HepG2 (cell line): ENCODE results near the gene HAGHL. TPM values are rescaled to one million over a fixed set of nuclear protein-coding genes. Genes with fewer than 3 reads are reported as not detected.
A peak's percentile ranks its signal among the peaks of the same experiment; 100 is the strongest.

Experiments
- ATAC-seq: fragments of 200-7000 bp; cut with Tn5 transposase; 3 replicates; pipeline ENCODE4 v1.9.1; 2020; ENCODE audit warnings: mild to moderate bottlenecking, moderate library complexity
- BruUV-seq: library from RNA; stranded (reverse); fragments of 400-500 nt; replicated peaks from 2 replicates; lab custom pipeline; 2021; lab: Mats Ljungman, UMichigan
- CTCF ChIA-PET: fragments of 300-600 bp; formaldehyde crosslinking; extraction: SDS; loops from one replicate; lab custom pipeline; 2021; ENCODE audit warnings: low total read pairs, inconsistent platforms, low intra/inter-chr PET ratio; lab: Yijun Ruan, JAX
- POLR2A ChIA-PET: fragments of 350-600 bp; sonication (Branson Sonifier 250); formaldehyde crosslinking; loops from one replicate; lab custom pipeline; 2020; ENCODE audit warnings: antibody characterized with exemption, inconsistent platforms; lab: Yijun Ruan, JAX
- DNase-seq: peaks from one replicate; pipeline ENCODE4 v3.0.0-alpha.2; 2015; ENCODE audit warnings: low spot score
- FAIRE-seq: peaks from 3 replicates; lab custom pipeline; 2011; peaks lifted over from hg19 to GRCh38; lab: Jason Lieb, UNC
- H2AFZ ChIP-seq: one replicate; pipeline ENCODE4 v1.6.1; 2011; ENCODE audit warnings: low read length, inconsistent platforms
- H3K27ac ChIP-seq: fragments of 300-600 bp; 3 replicates; pipeline ENCODE4 v1.8.0; 2011; ENCODE audit warnings: mixed run types, mild to moderate bottlenecking, mixed read lengths, low read length, inconsistent platforms; ENCODE audit not compliant: insufficient read depth; ENCODE audit errors: extremely low read length
- H3K27me3 ChIP-seq, 2 experiments: fragments of 200-600 bp in 1 of 2; 2 replicates in 1 of 2; 3 replicates in 1 of 2; pipeline versions ENCODE4 v1.6.0 to v1.8.0; 2011; ENCODE audit warnings: low read length in 2 of 2, mild to moderate bottlenecking in 2 of 2, moderate library complexity in 2 of 2, inconsistent platforms in 1 of 2; ENCODE audit not compliant: insufficient read depth in 2 of 2, control insufficient read depth in 1 of 2
- H3K36me3 ChIP-seq, 2 experiments: fragments of 200-600 bp in 1 of 2; replicated peaks in 1 of 2; 2 replicates in 1 of 2; 3 replicates in 1 of 2; pipeline versions ENCODE4 v1.5.1 to v1.8.0; 2011; ENCODE audit warnings: low read length in 2 of 2, inconsistent platforms in 1 of 2; ENCODE audit not compliant: insufficient read depth in 2 of 2, control insufficient read depth in 1 of 2
- H3K4me1 ChIP-seq: 2 replicates; pipeline ENCODE4 v1.5.1; 2012; ENCODE audit warnings: low read length, inconsistent platforms; ENCODE audit not compliant: insufficient read depth
- H3K4me2 ChIP-seq: 2 replicates; pipeline ENCODE4 v1.6.0; 2011; ENCODE audit warnings: low read depth, low read length, inconsistent platforms
- H3K4me3 ChIP-seq, 3 experiments: fragments of 200-600 bp in 1 of 3; sonication (generic), shearing (Covaris generic) in 1 of 3; replicated peaks in 1 of 3; 2 replicates each; pipeline ENCODE4 v1.5.1; 2011 to 2016; ENCODE audit warnings: low read length in 3 of 3, inconsistent platforms in 2 of 3, low read depth in 2 of 3, mild to moderate bottlenecking in 2 of 3, control low read depth in 1 of 3, mixed read lengths in 1 of 3; ENCODE audit not compliant: insufficient read depth in 1 of 3
- H3K79me2 ChIP-seq: one replicate; pipeline ENCODE4 v1.6.1; 2011; ENCODE audit warnings: low read length, inconsistent platforms; ENCODE audit not compliant: insufficient read depth
- H3K9ac ChIP-seq: 2 replicates; pipeline ENCODE4 v1.6.0; 2011; ENCODE audit warnings: mild to moderate bottlenecking, low read depth, low read length, inconsistent platforms; ENCODE audit not compliant: insufficient read depth
- H3K9me3 ChIP-seq: 2 replicates; pipeline ENCODE4 v1.5.1; 2012; ENCODE audit warnings: mild to moderate bottlenecking, low read length
- H4K20me1 ChIP-seq: 2 replicates; pipeline ENCODE4 v1.6.0; 2011; ENCODE audit warnings: inconsistent platforms, mild to moderate bottlenecking, low read length, moderate library complexity; ENCODE audit not compliant: insufficient read depth
- AGO2 ChIP-seq: fragments of 200-400 bp; formaldehyde crosslinking; optimal IDR thresholded peaks from 2 replicates; pipeline ENCODE3; 2017; ENCODE audit warnings: mild to moderate bottlenecking, low read depth, low read length, moderate library complexity
- THYN1 ChIP-seq: sonication (generic); formaldehyde crosslinking; IDR thresholded peaks from 2 replicates; pipeline ENCODE4 v1.8.1; 2023; ENCODE audit warnings: low read depth, mild to moderate bottlenecking, moderate library complexity, missing genetic modification reagents, borderline replicate concordance
- ZBTB7B ChIP-seq: sonication (generic); formaldehyde crosslinking; IDR thresholded peaks from 2 replicates; pipeline ENCODE4 v1.4.0; 2020; ENCODE audit warnings: missing genetic modification reagents
- ZNF263 ChIP-seq: sonication (generic); formaldehyde crosslinking; IDR thresholded peaks from 2 replicates; pipeline ENCODE4 v1.4.0; 2020; ENCODE audit warnings: missing genetic modification reagents
- WGBS: methylation state at CpG from one replicate; pipeline ENCODE4 v1.1.6; 2017; ENCODE audit warnings: low lambda C conversion rate; 5-methylcytosine and 5-hydroxymethylcytosine counted together
- in situ Hi-C: cut with HindIII; loops from 2 replicates; pipeline ENCODE4 v1.10.0; 2017; ENCODE audit warnings: low pct_unique_long_range_greater_than_20kb; ENCODE audit not compliant: extremely low pct_ligation_motif_present
- intact Hi-C: fragments of 100-400 bp; cut with micrococcal nuclease; formaldehyde crosslinking; loops from one replicate; pipeline ENCODE4 v1.10.0; 2022; ENCODE audit not compliant: unreplicated experiment
- polyA plus RNA-seq, 8 experiments: library from polyadenylated mRNA; depleted of rRNA in 3 of 8; stranded (reverse) in 7 of 8; unstranded in 1 of 8; fragments of >200 nt; fragmentation: Illumina TruSeq in 4 of 8; extraction: Trizol in 4 of 8; gene quantifications; 2 replicates each; pipeline versions ENCODE4 v1.2.1 to v1.2.3, GENCODE V29; 2011 to 2016; ENCODE audit warnings: low read depth in 4 of 8, missing spikeins in 1 of 8, mixed read lengths in 1 of 8; ENCODE audit not compliant: insufficient read depth in 1 of 8
- total RNA-seq, 5 experiments: library from RNA; depleted of rRNA; stranded (reverse); fragments of >200 nt; fragmentation: Illumina TruSeq; extraction: Trizol; gene quantifications; 2 replicates each; pipeline ENCODE4 v1.2.3, GENCODE V29; 2016; ENCODE audit warnings: low read depth in 1 of 5

Gene HAGHL
- total and polyA plus RNA-seq, 2 of the 13 experiments (the other 11 are each of a cell fraction or from before 2014, with no cell fraction given) = 3.4 to 8.4 TPM

- DNase-seq = no peak
- BruUV-seq = no TSS peak
- no peaks in the 10 kb centered on the region for H3K79me2 ChIP-seq
- TF ChIP-seq ZNF263 (CRISPR knock-in tag) = peak; percentile 72
- no peak for TF ChIP-seq AGO2
- TF ChIP-seq, all 625 proteins: peak for 1
- H2AFZ ChIP-seq = no peak overlapping the region
- no peaks in the 10 kb centered on the region for H3K36me3 ChIP-seq
- no peak overlapping the region for H3K4me2 ChIP-seq
- no peaks in the 10 kb centered on the region for H4K20me1 ChIP-seq
- no peaks in the 10 kb centered on the region for H3K9me3 ChIP-seq
- FAIRE-seq (no peak), ATAC-seq (no peak)
- H3K4me3 ChIP-seq = no peak overlapping the region
- H3K9ac ChIP-seq = no peak overlapping the region
- in situ Hi-C loops (no loop called here), intact Hi-C loops (no loop called here)
- POLR2A ChIA-PET = no interaction called here
- 0% methylated on average over 3 of the region's 3 CpGs for WGBS
- H3K27me3 ChIP-seq = peaks cover 19 to 70% of the 10 kb centered on the region in 2 experiments; a peak in 4 of 5 replicates
- CTCF ChIA-PET = no interaction called here
- H3K4me1 ChIP-seq = peaks cover 9% of the 10 kb centered on the region
- H3K27ac ChIP-seq = no peak overlapping the region
Measured at GRCh38 chr16:708019-708418, 18.9 kb upstream of the HAGHL start.

- peaks cover 13% of the 10 kb centered on the region for H3K4me1 ChIP-seq
- no peak for TF ChIP-seq THYN1 (CRISPR knock-in tag)
- TF ChIP-seq ZBTB7B (CRISPR knock-in tag) = no peak
- TF ChIP-seq ZNF263 (CRISPR knock-in tag) = peak; percentile 68; the same call in 1 of the 2 replicates
- no peaks in the 10 kb centered on the region for H3K9me3 ChIP-seq
- H2AFZ ChIP-seq = no peak overlapping the region
- DNase-seq (no peak), FAIRE-seq (no peak), ATAC-seq (no peak)
- CTCF ChIA-PET = no interaction called here
- WGBS = 0% methylated on average over 4 of the region's 4 CpGs
- H3K79me2 ChIP-seq = no peaks in the 10 kb centered on the region
- H4K20me1 ChIP-seq = no peaks in the 10 kb centered on the region
- no TSS peak for BruUV-seq
- no peak overlapping the region for H3K4me3 ChIP-seq
- POLR2A ChIA-PET = no interaction called here
- no peak overlapping the region for H3K4me2 ChIP-seq
- intact Hi-C loops (no loop called here), in situ Hi-C loops (no loop called here)
- no peak overlapping the region for H3K9ac ChIP-seq
- H3K36me3 ChIP-seq = no peaks in the 10 kb centered on the region
- no peak overlapping the region for H3K27ac ChIP-seq
- peaks cover 14 to 61% of the 10 kb centered on the region in 2 experiments; a peak in 4 of 5 replicates for H3K27me3 ChIP-seq
Measured at GRCh38 chr16:708959-709358, 17.9 kb upstream of the HAGHL start.
